GM12892 (cell line): ENCODE results near the gene BEND5.

Experiments
- POLR2A ChIP-seq: IDR thresholded peaks from 2 replicates; pipeline ENCODE4 v1.6.1; 2011; ENCODE audit warnings: low read depth, low read length, control low read depth
- POLR2AphosphoS5 ChIP-seq: IDR thresholded peaks from 2 replicates; pipeline ENCODE4 v1.6.1; 2011; ENCODE audit warnings: low read depth, low read length, control low read depth
- TAF1 ChIP-seq: IDR thresholded peaks from 2 replicates; pipeline ENCODE4 v1.6.1; 2011; ENCODE audit warnings: low read depth, mild to moderate bottlenecking, control low read depth, low read length, borderline replicate concordance

DNA sequence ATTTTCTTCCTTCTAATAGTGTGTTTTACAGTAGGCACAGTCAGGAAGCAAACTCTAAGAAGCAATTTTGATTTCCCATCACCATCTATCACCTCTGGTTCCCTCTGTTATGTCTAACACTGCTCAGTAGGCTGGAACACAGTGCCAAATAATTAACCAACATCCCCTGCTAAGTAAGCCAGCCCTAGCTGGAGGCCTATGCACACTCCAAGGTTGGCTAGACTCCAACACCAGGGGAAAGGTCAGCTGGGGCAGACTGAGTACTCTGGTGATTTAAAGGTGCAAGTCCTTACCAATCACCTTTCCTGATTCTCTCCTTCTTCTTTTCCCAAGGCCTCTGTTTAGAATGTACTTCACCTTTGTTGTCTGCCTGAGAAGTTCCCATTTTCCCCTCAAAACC lies 46.5 kb upstream of the BEND5 start:
- no peak for TF ChIP-seq POLR2A
- no peak for TF ChIP-seq POLR2AphosphoS5
- TF ChIP-seq TAF1, result no peak
